ENCODE measurements around the gene GZMM. TPM values are rescaled to one million over a fixed set of nuclear protein-coding genes. Genes with fewer than 3 reads are reported as not detected.

Gene GZMM
- total RNA-seq, 1 donor from 2014 or later: not detected

DNA sequence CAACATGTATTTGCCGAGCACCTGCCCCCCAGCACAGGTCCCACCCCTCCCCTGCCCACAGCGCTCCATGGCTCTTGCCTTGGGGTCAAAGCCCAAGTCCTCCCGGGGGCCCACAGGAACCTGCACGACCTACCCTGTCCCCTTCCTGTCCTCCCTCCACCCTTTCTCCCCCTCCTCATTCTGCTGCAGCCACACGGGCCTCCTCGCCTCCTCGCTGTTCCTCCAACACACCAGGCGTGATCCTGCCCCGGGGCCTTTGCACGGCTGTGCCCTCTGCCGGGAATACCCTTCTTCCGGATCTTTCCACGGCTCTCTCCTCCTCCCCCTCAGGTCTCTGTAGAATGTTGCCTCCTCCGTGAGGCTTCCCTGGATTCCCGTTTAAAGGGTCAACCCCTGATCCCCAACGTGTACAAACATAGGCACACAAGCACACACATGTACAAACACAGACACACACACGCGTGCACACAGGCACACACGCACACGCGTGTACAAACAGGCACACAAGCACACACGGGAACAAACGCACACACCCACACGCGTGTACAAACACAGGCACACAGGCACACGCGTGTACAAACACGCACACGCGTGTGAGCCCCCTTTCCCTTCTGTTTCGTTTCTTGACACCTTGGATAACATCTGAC lies 44.8 kb upstream of the GZMM start:
- Histone ChIP-seq H3K4me1 (peaks cover 11% of the 10 kb centered on the region), H3K36me3 (no peaks in the 10 kb centered on the region), H3K27me3 (peaks cover 16% of the 10 kb centered on the region), H3K27ac (no peak overlapping the region), H3K4me3 (no peak overlapping the region), H3K9me3 (no peaks in the 10 kb centered on the region)
- intact Hi-C loops (cut with DNase I): no loop called here
- DNase-seq (ENCODE audit: extremely low spot score in 2 of 2): no peak
- TF ChIP-seq POLR2AphosphoS5 (IDR thresholded peaks at IDR 0.05; ENCODE audit: insufficient read depth in 1 of 2, low read depth in 1 of 2) (no peak), POLR2A (IDR thresholded peaks at IDR 0.05) (no peak)
- TF ChIP-seq, protein P1, sequence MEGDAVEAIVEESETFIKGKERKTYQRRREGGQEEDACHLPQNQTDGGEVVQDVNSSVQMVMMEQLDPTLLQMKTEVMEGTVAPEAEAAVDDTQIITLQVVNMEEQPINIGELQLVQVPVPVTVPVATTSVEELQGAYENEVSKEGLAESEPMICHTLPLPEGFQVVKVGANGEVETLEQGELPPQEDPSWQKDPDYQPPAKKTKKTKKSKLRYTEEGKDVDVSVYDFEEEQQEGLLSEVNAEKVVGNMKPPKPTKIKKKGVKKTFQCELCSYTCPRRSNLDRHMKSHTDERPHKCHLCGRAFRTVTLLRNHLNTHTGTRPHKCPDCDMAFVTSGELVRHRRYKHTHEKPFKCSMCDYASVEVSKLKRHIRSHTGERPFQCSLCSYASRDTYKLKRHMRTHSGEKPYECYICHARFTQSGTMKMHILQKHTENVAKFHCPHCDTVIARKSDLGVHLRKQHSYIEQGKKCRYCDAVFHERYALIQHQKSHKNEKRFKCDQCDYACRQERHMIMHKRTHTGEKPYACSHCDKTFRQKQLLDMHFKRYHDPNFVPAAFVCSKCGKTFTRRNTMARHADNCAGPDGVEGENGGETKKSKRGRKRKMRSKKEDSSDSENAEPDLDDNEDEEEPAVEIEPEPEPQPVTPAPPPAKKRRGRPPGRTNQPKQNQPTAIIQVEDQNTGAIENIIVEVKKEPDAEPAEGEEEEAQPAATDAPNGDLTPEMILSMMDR (IDR thresholded peaks at IDR 0.05): no peak

DNA sequence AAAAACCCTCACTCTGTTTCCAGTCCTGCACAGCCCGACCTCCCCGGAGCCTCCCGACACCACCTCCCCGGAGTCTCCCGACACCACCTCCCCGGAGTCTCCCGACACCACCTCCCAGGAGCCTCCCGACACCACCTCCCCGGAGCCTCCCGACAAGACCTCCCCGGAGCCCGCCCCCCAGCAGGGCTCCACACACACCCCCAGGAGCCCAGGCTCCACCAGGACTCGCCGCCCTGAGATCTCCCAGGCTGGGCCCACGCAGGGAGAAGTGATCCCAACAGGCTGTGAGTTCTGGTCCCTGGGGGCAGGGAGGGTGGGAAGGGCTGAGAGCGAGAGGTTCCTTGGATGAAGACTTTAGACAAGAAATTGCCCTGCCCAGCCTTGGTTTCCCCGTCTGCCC lies 42.2 kb upstream of the GZMM start:
- no peak for DNase-seq (ENCODE audit: extremely low spot score in 2 of 2)
- peaks cover 21% of the 10 kb centered on the region for H3K4me1 ChIP-seq
- no peak overlapping the region for H3K27ac ChIP-seq
- TF ChIP-seq POLR2A (IDR thresholded peaks at IDR 0.05): no peak
- TF ChIP-seq POLR2AphosphoS5 (IDR thresholded peaks at IDR 0.05; ENCODE audit: insufficient read depth in 1 of 2, low read depth in 1 of 2): no peak
- TF ChIP-seq, protein P1 (IDR thresholded peaks at IDR 0.05): no peak
- no peaks in the 10 kb centered on the region for H3K36me3 ChIP-seq
- peaks cover 11% of the 10 kb centered on the region for H3K27me3 ChIP-seq
- intact Hi-C loops (cut with DNase I): no loop called here
- no peaks in the 10 kb centered on the region for H3K9me3 ChIP-seq
- no peak overlapping the region for H3K4me3 ChIP-seq

DNA sequence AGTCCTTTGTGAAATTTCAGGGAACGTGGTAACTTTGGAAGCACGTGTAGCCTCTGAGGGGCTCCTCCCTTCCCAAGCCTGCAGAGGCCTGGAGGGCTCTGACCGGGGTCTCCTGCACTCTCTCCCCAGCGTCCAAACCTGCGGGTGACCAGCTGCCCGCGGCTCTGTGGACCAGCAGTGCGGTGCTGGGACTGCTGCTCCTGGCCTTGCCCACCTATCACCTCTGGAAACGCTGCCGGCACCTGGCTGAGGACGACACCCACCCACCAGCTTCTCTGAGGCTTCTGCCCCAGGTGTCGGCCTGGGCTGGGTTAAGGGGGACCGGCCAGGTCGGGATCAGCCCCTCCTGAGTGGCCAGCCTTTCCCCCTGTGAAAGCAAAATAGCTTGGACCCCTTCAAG lies 39.2 kb upstream of the GZMM start:
- Histone ChIP-seq H3K4me1 (peaks cover 23% of the 10 kb centered on the region), H3K27me3 (no peaks in the 10 kb centered on the region), H3K4me3 (no peak overlapping the region), H3K9me3 (no peaks in the 10 kb centered on the region), H3K27ac (no peak overlapping the region), H3K36me3 (no peaks in the 10 kb centered on the region)
- no peak for DNase-seq (ENCODE audit: extremely low spot score in 2 of 2)
- TF ChIP-seq, protein P1 (IDR thresholded peaks at IDR 0.05): no peak
- TF ChIP-seq POLR2A (IDR thresholded peaks at IDR 0.05) (no peak), POLR2AphosphoS5 (IDR thresholded peaks at IDR 0.05; ENCODE audit: insufficient read depth in 1 of 2, low read depth in 1 of 2) (no peak)
- intact Hi-C loops (cut with DNase I): no loop called here

DNA sequence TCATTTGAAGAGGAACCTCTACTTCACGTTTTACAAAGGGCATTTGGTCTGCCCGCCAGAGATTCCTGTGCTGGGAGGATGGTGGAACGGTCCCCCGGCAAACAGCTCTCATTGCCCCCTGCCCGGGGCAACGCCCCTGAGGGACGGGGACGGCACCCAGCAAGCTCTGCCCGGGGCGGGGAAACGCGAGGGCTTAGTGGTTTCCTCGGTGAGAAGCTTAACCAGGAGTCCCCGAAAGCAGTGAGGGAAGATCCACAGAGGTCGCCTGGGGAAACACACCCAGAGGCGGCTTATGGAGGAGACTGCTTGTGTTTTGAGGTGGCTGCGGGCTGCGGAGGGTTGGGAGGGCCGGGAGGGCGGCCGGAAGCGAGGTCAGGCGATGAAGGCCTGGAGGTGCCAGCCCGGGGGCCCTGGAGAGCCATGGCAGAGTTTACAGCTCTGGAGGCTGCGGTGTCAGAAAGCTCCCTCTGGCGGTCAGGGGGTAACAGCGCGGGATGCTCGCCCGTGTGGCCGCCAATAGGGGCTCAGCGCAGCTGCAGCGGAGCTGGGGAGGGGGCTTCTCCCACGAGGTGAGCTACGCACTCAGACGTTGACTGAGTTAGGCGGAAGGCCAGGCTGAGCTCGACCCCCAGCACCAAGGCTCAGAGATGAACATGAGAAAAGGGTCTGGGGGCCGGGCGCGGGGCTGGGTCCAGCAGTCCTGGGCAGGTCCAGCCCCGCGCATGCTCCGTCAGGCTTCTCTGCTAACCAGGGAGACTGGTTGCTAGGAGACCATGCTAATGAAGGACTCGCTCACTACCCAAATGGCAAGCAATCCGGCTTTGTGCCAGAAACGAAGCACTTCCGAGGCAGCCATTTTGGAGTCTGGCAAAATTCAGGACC lies 37.2 kb upstream of the GZMM start:
- intact Hi-C loops (cut with DNase I): no loop called here
- TF ChIP-seq, protein P1 (IDR thresholded peaks at IDR 0.05): peak; percentile 94 to 99 (median 97)
- peak; percentile 68 to 88 for TF ChIP-seq POLR2AphosphoS5 (IDR thresholded peaks at IDR 0.05; ENCODE audit: insufficient read depth in 1 of 2, low read depth in 1 of 2)
- TF ChIP-seq POLR2A (IDR thresholded peaks at IDR 0.05): peak in 1 of 2 donors; percentile 18
- H3K27me3 ChIP-seq: no peaks in the 10 kb centered on the region
- no peaks in the 10 kb centered on the region for H3K9me3 ChIP-seq
- no peaks in the 10 kb centered on the region for H3K36me3 ChIP-seq
- peaks cover 37% of the 10 kb centered on the region for H3K4me1 ChIP-seq
- peak overlapping the region; percentile 81 to 100 for H3K4me3 ChIP-seq
- peak overlapping the region; percentile 94 for H3K27ac ChIP-seq
- DNase-seq (ENCODE audit: extremely low spot score in 2 of 2): peak; percentile 99
